Limb (tissue), 2 donors: ENCODE measurements around the gene EGFLAM.

Source experiments
- DNase-seq, 2 donors: peaks; one replicate each; pipeline ENCODE4 v3.0.0-alpha.2; 2016; ENCODE audit errors: extremely low spot score in 2 of 2

Gene EGFLAM

DNA sequence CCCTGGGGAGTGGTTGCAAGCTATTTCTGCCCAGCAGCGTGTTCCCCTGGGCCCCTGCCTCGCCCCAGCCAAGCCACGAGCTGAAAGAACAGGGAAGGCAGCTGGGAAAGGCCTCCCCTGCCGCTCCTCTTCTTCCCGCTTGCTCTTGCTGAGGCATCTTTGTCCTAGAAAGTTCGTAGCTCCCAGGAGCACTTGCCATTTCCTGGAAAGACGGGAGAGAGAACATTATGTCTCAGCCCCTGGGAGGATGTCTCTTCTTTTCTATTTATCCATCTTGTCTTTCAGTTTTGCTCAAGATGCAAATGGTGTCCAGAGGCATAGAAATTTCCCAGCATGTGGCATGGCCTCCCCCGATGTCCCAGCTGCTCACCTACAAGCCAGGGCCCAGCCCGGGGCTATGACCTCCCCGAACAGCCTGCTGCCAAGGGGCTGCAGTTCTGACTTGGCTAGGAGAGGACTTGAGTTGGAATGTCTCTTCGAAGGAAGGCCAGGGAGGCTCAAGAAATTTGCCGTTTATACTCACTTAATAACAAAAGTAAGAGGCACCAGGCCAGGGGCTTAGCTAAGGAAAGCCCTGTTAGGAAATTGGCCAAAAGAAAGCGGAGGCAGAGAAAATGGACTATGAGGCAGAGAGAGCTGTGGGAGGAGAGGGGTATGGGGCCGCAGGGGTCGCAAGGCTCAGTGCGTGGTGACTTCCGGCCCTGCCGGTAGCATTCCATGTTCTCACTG lies 210.8 kb downstream of the EGFLAM start:
- peak; percentile 59 to 76 for DNase-seq

- no peak for DNase-seq
These were observed 211.4 kb downstream of the EGFLAM start for GRCh38 chr5:38469707-38470267.

DNA sequence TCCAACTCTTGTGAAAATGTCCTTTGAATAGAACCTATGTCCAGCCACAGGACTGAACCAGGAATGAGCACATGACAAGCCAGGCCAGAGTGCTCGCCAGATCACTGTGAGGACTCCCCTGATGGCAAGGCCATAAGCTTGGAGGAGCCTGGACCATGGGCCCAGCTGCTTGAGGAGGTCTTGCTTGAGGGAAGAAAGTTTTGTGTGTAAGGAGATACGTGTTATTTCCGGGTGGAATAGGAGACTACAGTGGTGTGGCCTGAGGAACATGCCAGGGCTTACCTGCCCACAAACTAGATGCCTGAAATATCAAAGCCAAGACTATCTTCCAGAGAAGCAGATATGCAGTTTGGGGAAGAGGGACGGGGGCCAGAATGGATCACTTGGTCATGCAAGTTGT lies 213.3 kb downstream of the EGFLAM start:
- no peak for DNase-seq

GRCh38 chr5:38472541-38472940 lies 214.2 kb downstream of the EGFLAM start:
- DNase-seq = no peak

- DNase-seq = no peak
These were observed 214.6 kb downstream of the EGFLAM start for GRCh38 chr5:38473008-38473407.

DNA sequence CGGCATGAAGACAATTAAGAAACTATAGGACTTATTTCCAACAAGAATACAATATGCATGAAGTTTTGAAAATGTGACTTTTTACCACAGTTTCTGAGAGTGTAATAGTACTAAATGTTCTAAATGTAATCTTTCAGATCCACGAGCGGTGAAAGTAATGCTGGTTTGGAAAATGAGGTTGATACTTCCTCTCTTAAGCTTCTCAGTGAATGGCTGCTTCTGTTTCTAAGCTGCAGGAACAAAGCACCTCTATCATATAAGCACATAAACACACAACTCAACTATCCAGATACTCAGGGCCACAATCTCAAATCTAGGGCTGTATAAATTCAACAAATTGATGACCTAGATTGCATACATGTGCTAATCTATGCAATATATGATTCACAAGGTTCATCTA lies 219.8 kb downstream of the EGFLAM start:
- DNase-seq = no peak

DNA sequence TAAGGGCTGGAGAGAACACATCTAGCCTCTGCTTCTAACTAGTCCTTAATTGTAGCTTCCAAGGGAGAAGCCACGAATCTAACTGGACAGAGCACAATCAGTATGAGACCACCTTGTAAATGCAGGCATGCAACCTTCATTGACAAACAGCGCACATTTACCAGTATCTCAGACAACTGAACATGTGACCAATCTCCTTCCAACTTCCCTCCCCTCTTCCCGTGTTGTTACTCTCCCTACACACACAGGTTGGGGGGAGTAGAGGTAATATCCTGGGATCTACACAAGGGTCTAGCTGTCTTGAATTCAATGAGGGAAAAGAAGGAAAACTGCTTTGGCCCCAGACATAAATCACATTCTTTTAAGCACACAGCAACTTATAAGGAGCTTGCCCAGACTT lies 220.5 kb downstream of the EGFLAM start:
- DNase-seq = no peak

- no peak for DNase-seq
These were observed 221.1 kb downstream of the EGFLAM start for GRCh38 chr5:38479315-38479904.

DNA sequence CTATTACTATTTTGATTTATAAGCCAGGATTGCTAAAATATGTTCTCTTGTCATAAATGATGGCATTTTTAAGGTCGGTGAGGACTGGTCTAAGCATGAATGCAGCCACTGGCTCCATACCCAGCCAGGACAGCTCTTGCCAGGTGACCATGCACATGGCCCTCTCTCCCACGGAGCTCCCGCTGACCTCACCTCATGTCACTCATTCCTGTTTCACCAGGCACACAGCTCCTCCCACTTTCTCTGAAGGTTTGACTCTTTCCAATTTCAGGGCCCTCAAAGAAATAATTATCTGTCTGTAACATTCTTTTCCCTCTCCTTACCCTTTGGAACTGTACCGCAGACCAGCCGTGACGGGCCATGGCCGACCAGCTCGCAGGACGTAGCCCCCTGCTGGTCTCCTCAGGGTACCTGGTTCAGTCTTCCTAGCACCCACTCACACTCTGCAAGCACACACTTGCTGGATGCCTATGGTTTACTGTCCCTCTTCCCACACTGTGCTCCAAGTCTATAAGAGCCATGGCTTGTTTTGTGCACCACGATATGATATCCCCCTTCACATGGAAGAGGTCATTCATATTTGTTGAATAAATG lies 225.5 kb downstream of the EGFLAM start:
- no peak for DNase-seq

DNA sequence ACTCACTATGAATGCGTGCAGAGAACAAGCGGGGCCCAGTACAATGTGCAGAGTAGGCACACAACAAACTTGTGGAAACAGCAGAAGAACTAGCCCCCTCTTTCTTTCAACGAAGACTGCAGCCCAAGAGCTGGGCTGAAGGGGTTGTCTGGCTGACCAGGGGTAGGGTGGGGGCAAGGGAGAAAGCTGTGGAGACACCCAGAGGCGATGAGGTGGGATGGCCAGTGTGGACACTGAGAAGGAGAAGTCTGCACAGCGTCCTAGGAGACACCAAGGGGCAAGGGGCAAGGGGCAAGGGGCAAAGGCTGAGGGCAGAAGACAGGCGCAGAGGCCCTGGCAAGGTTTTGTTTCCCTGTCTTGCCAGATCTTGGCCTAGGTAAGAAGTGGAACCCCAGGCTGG lies 235.8 kb downstream of the EGFLAM start:
- no peak for DNase-seq

GRCh38 chr5:38494763-38495162 lies 236.4 kb downstream of the EGFLAM start:
- DNase-seq = no peak

DNA sequence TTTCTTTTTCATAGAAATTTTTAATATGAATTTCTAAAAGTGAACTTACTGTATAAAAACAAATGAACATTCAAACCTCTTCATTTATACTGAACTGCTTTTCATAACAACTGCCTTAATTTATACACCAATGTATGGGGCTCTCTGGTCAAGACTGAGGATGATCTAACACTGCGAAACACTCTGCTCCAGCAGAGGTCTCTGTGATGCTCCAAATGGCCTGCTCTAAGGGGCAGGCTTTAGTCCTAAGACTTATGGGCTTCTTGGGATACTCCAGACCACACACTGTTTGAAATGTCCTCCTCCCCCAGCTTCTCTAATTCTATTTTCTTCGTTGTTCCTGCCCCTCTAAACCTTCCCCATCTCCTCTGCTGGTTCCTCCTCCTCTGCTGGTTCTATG lies 239.6 kb downstream of the EGFLAM start:
- no peak for DNase-seq

GRCh38 chr5:38500573-38501260 lies 242.4 kb downstream of the EGFLAM start:
- DNase-seq = no peak

DNA sequence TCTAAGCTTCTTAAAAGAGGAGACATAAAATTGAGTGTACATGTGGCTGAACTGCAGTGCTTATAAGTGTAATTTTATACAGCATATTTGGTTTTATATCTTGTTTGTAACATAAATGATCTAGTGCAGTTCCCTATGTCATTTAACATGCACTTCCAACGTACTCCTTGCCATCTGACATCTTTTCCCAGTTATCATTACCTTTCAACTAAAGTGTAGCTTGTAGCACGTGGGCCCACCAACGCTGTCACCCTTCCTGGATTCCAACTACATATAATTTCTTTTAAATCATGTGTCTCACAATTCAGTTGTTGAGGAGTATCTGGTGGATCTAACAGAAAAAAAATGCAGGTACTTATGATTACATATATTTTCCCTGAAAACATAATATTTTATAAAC lies 247.9 kb downstream of the EGFLAM start:
- no peak for DNase-seq

DNA sequence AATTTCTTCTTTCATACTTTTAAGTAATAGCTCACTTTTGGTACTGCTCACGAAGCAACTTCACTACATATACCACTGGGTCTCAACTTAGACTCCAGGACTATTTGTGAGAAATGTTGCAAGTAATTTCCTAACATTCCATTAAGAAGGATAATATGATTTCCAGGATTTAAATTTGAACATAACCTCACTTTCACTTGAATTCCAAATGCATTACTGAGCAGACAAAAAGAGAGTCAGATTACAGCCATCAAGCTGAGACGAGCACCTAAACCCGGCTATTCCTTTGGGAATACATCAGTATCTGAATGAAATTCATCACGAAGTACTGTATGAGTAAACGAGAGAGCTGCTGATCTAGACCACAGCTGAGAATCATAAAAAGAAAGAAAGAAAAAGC lies 250.8 kb downstream of the EGFLAM start:
- no peak for DNase-seq
